Measurements from ENCODE around the gene SLC35F4. TPM values are rescaled to one million over a fixed set of nuclear protein-coding genes. Genes with fewer than 3 reads are reported as not detected.

The SLC35F4 gene
- total RNA-seq (2021; fragmentation: NEBNext Ultra II Directional; extraction: Animal tissue kit (Norgen Biotek cat#: 25700)) = not detected
- long read RNA-seq = 0 reads

DNA sequence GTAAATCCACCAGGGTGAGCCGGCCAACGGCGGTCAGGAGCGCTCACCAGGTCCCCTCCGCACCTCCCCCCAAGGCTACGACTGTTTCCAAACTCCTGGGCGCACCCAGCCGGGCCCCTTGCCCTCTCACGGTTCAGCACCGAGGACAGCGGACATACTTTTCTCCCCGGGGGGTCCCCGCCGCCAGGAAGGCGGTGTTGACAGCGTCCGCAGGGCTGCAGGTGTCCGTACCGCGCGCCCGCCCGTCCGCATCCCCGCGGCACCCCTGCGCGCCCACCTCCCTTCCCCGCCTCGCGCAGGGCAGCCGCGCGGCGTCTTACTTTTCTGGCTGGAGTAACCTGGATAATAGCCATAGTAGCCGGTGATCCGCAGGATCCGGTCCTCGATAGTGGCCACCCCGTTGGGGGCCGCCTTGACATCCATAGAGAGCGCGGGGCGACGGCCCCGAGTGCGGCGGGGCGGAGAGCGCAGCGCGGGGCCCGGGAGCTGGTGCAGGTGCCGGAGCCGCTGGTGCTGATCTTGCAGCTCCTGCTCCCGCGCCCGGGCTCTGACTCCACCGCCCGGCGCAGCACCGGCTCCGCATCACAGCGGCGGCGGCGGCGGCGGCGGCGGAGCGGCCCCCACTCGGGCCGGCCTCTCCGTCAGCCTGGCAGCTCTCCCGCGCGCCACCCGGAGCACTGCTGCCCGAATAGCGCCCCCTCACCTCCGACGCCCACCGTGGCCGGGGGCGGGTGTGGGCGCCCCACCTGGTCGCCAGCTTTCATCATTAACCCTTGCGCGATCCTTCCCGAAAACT lies at the start of gene SLC35F4:
SLC35F4 (minus strand) TSS at position 690 of the 796 bp plus-strand sequence.
- TF ChIP-seq, protein P1, sequence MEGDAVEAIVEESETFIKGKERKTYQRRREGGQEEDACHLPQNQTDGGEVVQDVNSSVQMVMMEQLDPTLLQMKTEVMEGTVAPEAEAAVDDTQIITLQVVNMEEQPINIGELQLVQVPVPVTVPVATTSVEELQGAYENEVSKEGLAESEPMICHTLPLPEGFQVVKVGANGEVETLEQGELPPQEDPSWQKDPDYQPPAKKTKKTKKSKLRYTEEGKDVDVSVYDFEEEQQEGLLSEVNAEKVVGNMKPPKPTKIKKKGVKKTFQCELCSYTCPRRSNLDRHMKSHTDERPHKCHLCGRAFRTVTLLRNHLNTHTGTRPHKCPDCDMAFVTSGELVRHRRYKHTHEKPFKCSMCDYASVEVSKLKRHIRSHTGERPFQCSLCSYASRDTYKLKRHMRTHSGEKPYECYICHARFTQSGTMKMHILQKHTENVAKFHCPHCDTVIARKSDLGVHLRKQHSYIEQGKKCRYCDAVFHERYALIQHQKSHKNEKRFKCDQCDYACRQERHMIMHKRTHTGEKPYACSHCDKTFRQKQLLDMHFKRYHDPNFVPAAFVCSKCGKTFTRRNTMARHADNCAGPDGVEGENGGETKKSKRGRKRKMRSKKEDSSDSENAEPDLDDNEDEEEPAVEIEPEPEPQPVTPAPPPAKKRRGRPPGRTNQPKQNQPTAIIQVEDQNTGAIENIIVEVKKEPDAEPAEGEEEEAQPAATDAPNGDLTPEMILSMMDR (IDR thresholded peaks at IDR 0.05) = no peak
- Mint-ChIP-seq H3K27me3 (ENCODE audit: insufficient read depth) (no peaks in the 10 kb centered on the region; the same call in 1 of the 2 replicates), H3K4me1 (ENCODE audit: low read depth) (no peaks in the 10 kb centered on the region), H3K9me3 (0 out of 2 replicates have a peak, but pooled peaks cover 4% of the 10 kb centered on the region), H3K4me3 (no peak within 1 kb of the TSS), H3K27ac (no peak within 1 kb of the TSS), H3K36me3 (ENCODE audit: low read depth) (no peaks in the 10 kb centered on the region)
- no peak for DNase-seq

DNA sequence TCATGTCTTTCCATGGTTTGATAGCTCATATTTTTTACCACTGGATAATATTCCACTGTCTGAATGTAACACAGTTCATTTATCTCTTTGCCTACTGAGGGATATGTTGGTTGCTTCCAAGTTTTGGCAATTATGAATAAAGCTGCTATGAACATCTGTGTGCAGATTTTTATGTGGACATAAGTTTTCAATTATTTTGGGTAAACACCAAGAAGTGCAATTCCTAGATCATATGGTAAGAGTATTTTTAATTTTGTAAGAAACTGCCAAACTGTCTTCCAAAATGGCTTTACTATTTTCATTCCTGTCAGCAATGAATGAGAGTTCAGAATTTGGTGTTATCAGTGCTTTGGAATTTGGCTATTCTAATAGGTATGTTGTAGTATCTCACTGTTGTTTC lies 43.7 kb upstream of the SLC35F4 start:
- TF ChIP-seq, protein P1 (IDR thresholded peaks at IDR 0.05) = no peak
- H3K27me3 Mint-ChIP-seq (ENCODE audit: insufficient read depth) = no peaks in the 10 kb centered on the region
- no peaks in the 10 kb centered on the region for H3K4me1 Mint-ChIP-seq (ENCODE audit: low read depth)
- H3K36me3 Mint-ChIP-seq (ENCODE audit: low read depth) = peaks cover 5% of the 10 kb centered on the region; the same call in 1 of the 2 replicates
- no peak for DNase-seq
- H3K4me3 Mint-ChIP-seq = no peak overlapping the region
- no peak overlapping the region for H3K27ac Mint-ChIP-seq
- peaks cover 41% of the 10 kb centered on the region for H3K9me3 Mint-ChIP-seq

DNA sequence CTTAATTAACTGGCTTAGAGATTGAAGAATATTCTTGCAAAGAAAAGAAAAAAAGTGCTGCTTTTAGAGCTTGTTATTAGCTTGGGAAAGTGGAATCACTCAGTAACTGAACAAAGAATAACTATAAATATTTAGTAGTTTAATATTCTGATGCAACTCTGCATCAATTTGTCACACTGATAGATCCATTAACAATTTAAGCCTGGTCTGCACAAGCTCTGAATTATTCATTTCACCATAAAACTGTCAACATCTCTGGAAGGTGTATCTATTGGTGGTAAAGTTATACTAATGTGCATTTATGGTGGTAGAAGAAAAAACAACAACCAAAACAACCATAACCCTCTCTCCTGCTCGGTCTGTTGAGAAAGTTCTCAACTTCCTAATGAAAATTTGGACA lies 38.1 kb upstream of the SLC35F4 start:
- Mint-ChIP-seq H3K27me3 (ENCODE audit: insufficient read depth) (no peaks in the 10 kb centered on the region), H3K9me3 (peaks cover 59% of the 10 kb centered on the region), H3K27ac (no peak overlapping the region), H3K4me3 (no peak overlapping the region), H3K4me1 (ENCODE audit: low read depth) (no peaks in the 10 kb centered on the region), H3K36me3 (ENCODE audit: low read depth) (peaks cover 5% of the 10 kb centered on the region; the same call in 1 of the 2 replicates)
- TF ChIP-seq, protein P1 (IDR thresholded peaks at IDR 0.05) = no peak
- no peak for DNase-seq

DNA sequence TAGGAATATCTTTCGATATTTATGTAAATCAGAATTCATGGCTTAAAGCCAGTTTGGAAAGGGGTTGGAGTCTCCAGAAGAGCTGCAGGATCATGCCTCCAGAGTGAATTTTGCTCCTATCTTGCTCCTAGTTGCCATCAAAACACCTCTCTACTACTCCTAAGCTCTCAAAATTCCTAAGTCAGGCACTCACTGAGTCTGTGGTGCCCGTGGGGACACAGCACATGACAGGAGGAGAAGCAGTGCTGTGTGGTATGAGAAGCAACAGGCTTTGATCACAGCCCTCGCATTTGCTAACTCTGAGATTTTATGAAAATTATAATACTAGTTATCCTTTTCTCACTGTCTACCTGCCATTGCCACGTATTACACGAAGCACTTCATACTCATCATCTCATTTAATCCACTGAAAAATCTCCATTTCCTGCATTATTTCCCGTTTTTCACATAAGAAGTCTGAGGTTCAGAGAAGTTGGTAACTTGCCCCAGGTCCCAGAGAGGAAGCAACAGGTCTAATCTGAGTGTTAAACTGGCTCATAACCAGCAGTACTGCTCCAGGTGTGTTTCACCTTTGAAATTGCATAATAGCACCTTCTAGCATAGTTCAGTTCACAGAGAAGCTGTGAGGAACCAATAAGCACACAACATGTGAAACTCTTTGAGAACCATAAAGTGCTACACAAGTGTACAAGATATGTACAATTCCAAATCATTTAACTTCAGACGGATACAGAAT lies 33.1 kb upstream of the SLC35F4 start:
- DNase-seq = no peak
- no peaks in the 10 kb centered on the region for H3K4me1 Mint-ChIP-seq (ENCODE audit: low read depth)
- TF ChIP-seq, protein P1 (IDR thresholded peaks at IDR 0.05) = no peak
- H3K4me3 Mint-ChIP-seq = no peak overlapping the region
- no peak overlapping the region for H3K27ac Mint-ChIP-seq
- H3K36me3 Mint-ChIP-seq (ENCODE audit: low read depth) = no peaks in the 10 kb centered on the region
- H3K9me3 Mint-ChIP-seq = peaks cover 34% of the 10 kb centered on the region
- no peaks in the 10 kb centered on the region; the same call in 1 of the 2 replicates for H3K27me3 Mint-ChIP-seq (ENCODE audit: insufficient read depth)

DNA sequence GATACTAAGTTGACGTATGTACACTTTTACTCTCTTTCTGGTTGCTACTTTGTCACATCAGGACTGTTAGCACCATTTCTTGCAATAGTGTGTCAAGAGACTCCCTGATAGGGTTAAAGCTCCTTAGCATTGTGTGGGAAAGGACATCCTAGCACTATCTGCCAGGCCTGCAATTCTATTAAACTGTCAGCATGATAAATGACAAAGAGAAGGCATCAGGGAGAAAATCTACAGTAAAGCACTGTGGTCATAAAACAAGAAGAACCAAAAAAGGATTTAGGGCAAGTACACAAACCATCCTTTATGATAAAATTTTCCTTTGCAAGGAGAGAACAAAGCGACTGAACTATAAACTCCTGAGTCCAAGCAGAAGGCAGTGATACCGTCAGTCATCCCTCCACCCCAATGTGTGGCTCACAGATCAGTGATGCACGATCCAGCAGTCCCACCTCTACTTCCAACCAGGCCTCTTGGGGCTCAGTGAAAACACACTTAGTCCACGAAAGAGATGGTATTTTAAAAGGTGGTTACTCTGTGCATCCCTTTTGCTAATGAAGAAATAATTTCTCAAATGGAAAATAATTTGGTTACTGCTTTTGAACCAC lies 31.4 kb upstream of the SLC35F4 start:
- Mint-ChIP-seq H3K36me3 (ENCODE audit: low read depth) (no peaks in the 10 kb centered on the region), H3K4me3 (no peak overlapping the region), H3K27me3 (ENCODE audit: insufficient read depth) (no peaks in the 10 kb centered on the region; the same call in 1 of the 2 replicates), H3K9me3 (peaks cover 22% of the 10 kb centered on the region), H3K27ac (no peak overlapping the region), H3K4me1 (ENCODE audit: low read depth) (no peaks in the 10 kb centered on the region)
- no peak for DNase-seq
- TF ChIP-seq, protein P1 (IDR thresholded peaks at IDR 0.05) = no peak
